Right atrium auricular region (tissue), 2 donors: ENCODE measurements around the gene MPHOSPH9. TPM values are rescaled to one million over a fixed set of nuclear protein-coding genes. Genes with fewer than 3 reads are reported as not detected.
"Not testable (repeated sequence)": the region's sequence is repeated elsewhere in the genome, so short reads cannot be mapped to it uniquely, and the experiment has no call there.

Experiments used
- DNase-seq: peaks from one replicate; pipeline ENCODE4 v3.0.0-alpha.2; 2019; ENCODE audit warnings: low spot score
- H3K27ac ChIP-seq, 2 donors: fragments of 200-600 bp; sonication (generic); 1 replicate in 1 of 2; 2 replicates in 1 of 2; pipeline ENCODE4 v1.5.1; 2016 to 2019
- H3K27me3 ChIP-seq, 2 donors: fragments of 200-600 bp; sonication (generic); one replicate each; pipeline versions ENCODE4 v1.5.1 to v1.6.0; 2017 to 2019
- H3K36me3 ChIP-seq: fragments of 200-600 bp; sonication (generic); one replicate; pipeline ENCODE4 v1.5.1; 2016
- H3K4me1 ChIP-seq, 2 donors: fragments of 200-600 bp; sonication (generic); one replicate each; pipeline versions ENCODE4 v1.5.1 to v1.6.0; 2017 to 2019
- H3K4me3 ChIP-seq, 2 donors: fragments of 200-600 bp; sonication (generic); 1 replicate in 1 of 2; 2 replicates in 1 of 2; pipeline ENCODE4 v1.5.1; 2017 to 2019; ENCODE audit warnings: mild to moderate bottlenecking in 1 of 2, moderate library complexity in 1 of 2
- H3K9me3 ChIP-seq, 2 donors: fragments of 200-600 bp; sonication (generic); one replicate each; pipeline ENCODE4 v1.5.1; 2019
- total RNA-seq, 2 donors: library from RNA; depleted of rRNA; stranded (reverse); fragments of >200 nt; gene quantifications; one replicate each; pipeline ENCODE4 v1.1.0, GENCODE V29; 2016
- TF ChIP-seq, protein P1 (sequence below), 2 donors: fragments of 200-600 bp; sonication (generic); IDR thresholded peaks; one replicate each; pipeline ENCODE4 v1.5.1; 2019; ENCODE audit warnings: antibody characterized with exemption in 2 of 2

Gene MPHOSPH9
- total RNA-seq, 2 donors from 2014 or later: 21.0 to 33.7 TPM

DNA sequence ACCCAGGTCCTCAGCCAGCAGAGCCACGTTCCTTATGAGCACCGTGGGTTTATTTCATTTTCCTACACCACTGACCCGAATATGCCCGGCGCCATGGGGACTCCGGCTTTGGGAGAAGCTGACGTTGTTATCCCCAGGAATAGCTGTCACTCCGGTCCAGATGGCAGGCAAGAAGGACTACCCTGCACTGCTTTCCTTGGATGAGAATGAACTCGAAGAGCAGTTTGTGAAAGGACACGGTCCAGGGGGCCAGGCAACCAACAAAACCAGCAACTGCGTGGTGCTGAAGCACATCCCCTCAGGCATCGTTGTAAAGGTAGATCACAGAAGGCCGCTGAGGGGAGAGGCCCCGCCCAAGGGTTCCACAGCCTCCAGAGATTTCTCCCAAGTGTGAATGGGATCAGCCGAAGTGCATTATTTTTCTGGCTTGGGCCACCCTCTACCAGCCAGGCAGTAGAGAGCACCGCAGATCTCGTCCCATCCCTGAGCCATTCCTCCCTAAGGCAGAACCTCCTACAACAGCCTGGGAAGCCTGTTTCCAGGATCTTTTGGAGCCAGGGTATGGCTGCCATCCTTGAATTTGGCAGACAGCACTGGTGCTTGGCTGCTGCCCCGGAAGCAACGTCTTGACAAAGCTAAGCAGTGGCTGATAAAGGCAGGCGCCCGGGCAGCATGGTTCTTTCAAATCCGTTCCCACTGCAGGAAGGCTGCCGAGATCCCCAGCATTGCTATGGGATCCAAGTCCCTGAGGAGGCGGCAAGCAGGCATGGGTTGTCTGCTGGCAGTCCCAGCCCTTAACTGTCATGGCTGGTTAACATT lies 20.9 kb upstream of the MPHOSPH9 start:
- H3K36me3 ChIP-seq: peaks cover 33% of the 10 kb centered on the region
- peaks cover 0 to 42% of the 10 kb centered on the region in 2 donors for H3K4me1 ChIP-seq
- H3K27me3 ChIP-seq: no peaks in the 10 kb centered on the region
- peak overlapping the region in 1 of 2 donors; percentile 9 for H3K27ac ChIP-seq
- TF ChIP-seq, protein P1, sequence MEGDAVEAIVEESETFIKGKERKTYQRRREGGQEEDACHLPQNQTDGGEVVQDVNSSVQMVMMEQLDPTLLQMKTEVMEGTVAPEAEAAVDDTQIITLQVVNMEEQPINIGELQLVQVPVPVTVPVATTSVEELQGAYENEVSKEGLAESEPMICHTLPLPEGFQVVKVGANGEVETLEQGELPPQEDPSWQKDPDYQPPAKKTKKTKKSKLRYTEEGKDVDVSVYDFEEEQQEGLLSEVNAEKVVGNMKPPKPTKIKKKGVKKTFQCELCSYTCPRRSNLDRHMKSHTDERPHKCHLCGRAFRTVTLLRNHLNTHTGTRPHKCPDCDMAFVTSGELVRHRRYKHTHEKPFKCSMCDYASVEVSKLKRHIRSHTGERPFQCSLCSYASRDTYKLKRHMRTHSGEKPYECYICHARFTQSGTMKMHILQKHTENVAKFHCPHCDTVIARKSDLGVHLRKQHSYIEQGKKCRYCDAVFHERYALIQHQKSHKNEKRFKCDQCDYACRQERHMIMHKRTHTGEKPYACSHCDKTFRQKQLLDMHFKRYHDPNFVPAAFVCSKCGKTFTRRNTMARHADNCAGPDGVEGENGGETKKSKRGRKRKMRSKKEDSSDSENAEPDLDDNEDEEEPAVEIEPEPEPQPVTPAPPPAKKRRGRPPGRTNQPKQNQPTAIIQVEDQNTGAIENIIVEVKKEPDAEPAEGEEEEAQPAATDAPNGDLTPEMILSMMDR (IDR thresholded peaks at IDR 0.05): no peak
- no peaks in the 10 kb centered on the region for H3K9me3 ChIP-seq
- H3K4me3 ChIP-seq: no peak overlapping the region
- DNase-seq: no peak

DNA sequence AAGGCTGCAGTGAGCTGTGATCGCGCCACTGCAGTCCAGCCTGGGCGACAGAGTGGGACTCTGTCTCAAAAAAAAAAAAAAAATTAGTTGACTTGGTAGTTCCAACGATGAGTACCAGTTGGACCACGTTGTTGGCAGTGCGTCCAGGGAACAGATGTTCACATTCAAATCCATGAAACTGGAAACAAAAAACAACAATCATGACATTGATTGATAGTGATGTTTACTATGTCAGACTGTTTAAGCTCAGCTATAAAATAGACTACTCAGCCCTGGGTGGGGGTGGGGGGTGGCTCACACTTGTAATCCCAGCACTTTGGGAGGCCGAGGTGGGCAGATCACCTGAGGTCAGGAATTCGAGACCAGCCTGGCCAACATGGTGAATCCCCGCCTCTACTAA lies 19.4 kb upstream of the MPHOSPH9 start:
- DNase-seq, H3K9me3 ChIP-seq, H3K27me3 ChIP-seq, H3K27ac ChIP-seq, H3K4me3 ChIP-seq: not testable (repeated sequence)
- peaks cover 24% of the 10 kb centered on the region for H3K36me3 ChIP-seq
- H3K4me1 ChIP-seq: peaks cover 0 to 42% of the 10 kb centered on the region in 2 donors

- Histone ChIP-seq H3K36me3 (peaks cover 17% of the 10 kb centered on the region), H3K27me3 (no peaks in the 10 kb centered on the region), H3K4me1 (peaks cover 0 to 42% of the 10 kb centered on the region in 2 donors), H3K4me3 (no peak overlapping the region), H3K9me3 (no peaks in the 10 kb centered on the region), H3K27ac (no peak overlapping the region)
- TF ChIP-seq, protein P1 (IDR thresholded peaks at IDR 0.05): no peak
- DNase-seq: no peak
Observed at GRCh38 chr12:123251403-123252076, 18.6 kb upstream of the MPHOSPH9 start.

GRCh38 chr12:123250471-123251383 lies 17.8 kb upstream of the MPHOSPH9 start:
- no peaks in the 10 kb centered on the region for H3K27me3 ChIP-seq
- DNase-seq: no peak
- peaks cover 0 to 42% of the 10 kb centered on the region in 2 donors for H3K4me1 ChIP-seq
- H3K27ac ChIP-seq: no peak overlapping the region
- no peak overlapping the region for H3K4me3 ChIP-seq
- H3K36me3 ChIP-seq: peaks cover 17% of the 10 kb centered on the region
- no peaks in the 10 kb centered on the region for H3K9me3 ChIP-seq
- TF ChIP-seq, protein P1 (IDR thresholded peaks at IDR 0.05): no peak

DNA sequence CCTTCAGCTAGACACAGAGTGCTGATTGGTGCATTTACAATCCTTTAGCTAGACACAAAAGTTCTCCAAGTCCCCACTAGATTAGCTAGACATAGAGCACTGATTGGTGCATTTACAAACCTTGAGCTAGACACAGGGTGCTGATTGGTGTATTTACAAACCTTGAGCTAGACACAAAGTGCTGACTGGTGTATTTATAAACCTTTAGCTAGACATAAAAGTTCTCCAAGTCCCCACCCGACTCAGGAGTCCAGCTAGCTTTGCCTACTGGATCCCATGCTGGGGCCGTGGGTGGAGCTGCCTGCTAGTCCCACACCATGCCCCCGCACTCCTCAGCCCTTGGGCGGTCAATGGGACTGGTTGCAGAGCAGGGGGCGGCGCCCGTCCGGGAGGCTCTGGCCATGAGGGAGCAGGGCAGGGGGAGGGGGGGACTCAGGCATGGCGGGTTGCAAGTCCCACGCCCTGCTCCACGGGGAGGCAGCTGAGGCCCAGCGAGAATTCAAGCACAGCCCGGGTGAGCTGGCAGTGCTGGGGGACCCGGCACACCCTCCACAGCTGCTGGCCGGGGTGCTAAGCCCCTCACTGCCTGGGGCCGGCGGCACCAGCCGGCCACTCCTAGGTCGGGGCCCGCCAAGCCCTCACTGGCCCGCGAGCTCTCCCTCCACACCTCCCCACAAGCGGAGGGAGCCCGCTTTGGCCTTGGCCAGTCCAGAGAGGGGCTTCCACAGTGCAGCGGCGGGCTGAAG lies 16.2 kb upstream of the MPHOSPH9 start:
- H3K4me1 ChIP-seq: peaks cover 0 to 30% of the 10 kb centered on the region in 2 donors
- not testable (repeated sequence) for H3K36me3 ChIP-seq, H3K27ac ChIP-seq, DNase-seq, H3K4me3 ChIP-seq, H3K9me3 ChIP-seq, H3K27me3 ChIP-seq

- H3K36me3 ChIP-seq, H3K27ac ChIP-seq, H3K27me3 ChIP-seq, H3K9me3 ChIP-seq, DNase-seq, H3K4me3 ChIP-seq: not testable (repeated sequence)
- peaks cover 0 to 33% of the 10 kb centered on the region in 2 donors for H3K4me1 ChIP-seq
Observed at GRCh38 chr12:123248129-123248528, 15.2 kb upstream of the MPHOSPH9 start.
